B cell (primary cell): ENCODE results near the gene ANKRD2. TPM values are rescaled to one million over a fixed set of nuclear protein-coding genes. Genes with fewer than 3 reads are reported as not detected.

Experiments used
- ATAC-seq: fragments of 200-7000 bp; cut with Tn5 transposase; one replicate; pipeline ENCODE4 v1.10.0; 2021; ENCODE audit warnings: low read depth, mild to moderate bottlenecking, moderate number of reproducible peaks, moderate library complexity
- CTCF ChIA-PET: fragments of 350-600 bp; sonication (Branson Sonifier 250); formaldehyde crosslinking; loops from one replicate; lab custom pipeline; 2021; ENCODE audit warnings: antibody characterized with exemption, inconsistent platforms; lab: Charles Lee
- POLR2A ChIA-PET: fragments of 350-600 bp; sonication (Branson Sonifier 250); formaldehyde crosslinking; loops from one replicate; lab custom pipeline; 2021; ENCODE audit warnings: antibody characterized with exemption; lab: Charles Lee
- DNase-seq: peaks from one replicate; pipeline ENCODE4 v3.0.0; 2013
- H2AFZ ChIP-seq: 2 replicates; pipeline ENCODE4 v1.6.1; 2012; ENCODE audit warnings: mild to moderate bottlenecking, low read depth, low read length; ENCODE audit not compliant: insufficient read depth, poor library complexity, severe bottlenecking
- H3K27ac ChIP-seq, 2 donors: 1 replicate in 1 of 2; 2 replicates in 1 of 2; pipeline ENCODE4 v1.5.1; 2012 to 2013; ENCODE audit warnings: low read length in 2 of 2, mild to moderate bottlenecking in 2 of 2, moderate library complexity in 1 of 2
- H3K27me3 ChIP-seq, 4 experiments: fragments of 200-600 bp in 1 of 4; sonication (generic) in 1 of 4; replicated peaks in 1 of 4; 1 replicate in 2 of 4; 2 replicates in 2 of 4; pipeline versions ENCODE4 v1.6.1 to v1.7.0; 2013 to 2016; ENCODE audit warnings: low read length in 3 of 4, mild to moderate bottlenecking in 2 of 4, mixed read lengths in 1 of 4, moderate library complexity in 1 of 4; ENCODE audit not compliant: insufficient read depth in 4 of 4, control insufficient read depth in 3 of 4; ENCODE audit errors: control extremely low read depth in 1 of 4
- H3K36me3 ChIP-seq, 2 experiments: replicated peaks in 1 of 2; 1 replicate in 1 of 2; 2 replicates in 1 of 2; pipeline versions ENCODE4 v1.6.1 to v1.7.1; 2013; ENCODE audit warnings: low read length in 1 of 2; ENCODE audit not compliant: insufficient read depth in 2 of 2, control insufficient read depth in 1 of 2; ENCODE audit errors: control extremely low read depth in 1 of 2, extremely low read depth in 1 of 2
- H3K4me1 ChIP-seq, 2 donors: fragments of 200-600 bp in 1 of 2; sonication (generic) in 1 of 2; 1 replicate in 1 of 2; 2 replicates in 1 of 2; pipeline versions ENCODE4 v1.5.1 to v1.6.1; 2013 to 2017; ENCODE audit warnings: low read length in 2 of 2; ENCODE audit not compliant: control insufficient read depth in 2 of 2, insufficient read depth in 2 of 2
- H3K4me2 ChIP-seq: replicated peaks from 2 replicates; pipeline ENCODE3; 2012; ENCODE audit warnings: mild to moderate bottlenecking, low read depth, low read length; ENCODE audit not compliant: poor library complexity, severe bottlenecking
- H3K4me3 ChIP-seq, 5 experiments: fragments of 200-600 bp in 1 of 5; sonication (generic) in 1 of 5; 1 replicate in 3 of 5; 2 replicates in 2 of 5; pipeline versions ENCODE4 v1.5.1 to v1.7.0; 2011 to 2016; ENCODE audit warnings: low read length in 4 of 5, mild to moderate bottlenecking in 4 of 5, low read depth in 2 of 5, control low read depth in 1 of 5, moderate library complexity in 1 of 5; ENCODE audit not compliant: insufficient read depth in 1 of 5; ENCODE audit errors: control extremely low read depth in 1 of 5, extremely low read depth in 1 of 5
- H3K79me2 ChIP-seq: fragments of 200-600 bp; sonication (generic); one replicate; pipeline ENCODE4 v1.6.0; 2016; ENCODE audit warnings: low read length; ENCODE audit not compliant: control insufficient read depth, insufficient read depth
- H3K9ac ChIP-seq: fragments of 200-600 bp; sonication (generic); 2 replicates; pipeline ENCODE4 v1.6.1; 2017; ENCODE audit warnings: mild to moderate bottlenecking, low read length, moderate library complexity
- H3K9me3 ChIP-seq, 3 donors: one replicate each; pipeline versions ENCODE4 v1.6.1 to v1.7.1; 2013; ENCODE audit warnings: low read length in 2 of 3; ENCODE audit not compliant: control insufficient read depth in 2 of 3, insufficient read depth in 1 of 3; ENCODE audit errors: control extremely low read depth in 1 of 3
- H4K20me1 ChIP-seq: 2 replicates; pipeline ENCODE4 v1.6.0; 2012; ENCODE audit warnings: mild to moderate bottlenecking, low read length; ENCODE audit not compliant: insufficient read depth, control insufficient read depth, poor library complexity, severe bottlenecking
- H3K27ac Mint-ChIP-seq: one replicate; pipeline ENCODE4 v1.8.0; 2021; ENCODE audit warnings: mixed read lengths
- H3K27me3 Mint-ChIP-seq: one replicate; pipeline ENCODE4 v1.8.0; 2021; ENCODE audit warnings: mixed read lengths
- H3K4me1 Mint-ChIP-seq: one replicate; pipeline ENCODE4 v1.8.0; 2021; ENCODE audit warnings: mixed read lengths
- H3K4me3 Mint-ChIP-seq: one replicate; pipeline ENCODE4 v1.8.0; 2021; ENCODE audit warnings: mixed read lengths
- H3K9me3 Mint-ChIP-seq: one replicate; pipeline ENCODE4 v1.8.0; 2022; ENCODE audit warnings: mixed read lengths; ENCODE audit not compliant: insufficient read depth
- EZH2 ChIP-seq: IDR thresholded peaks from 2 replicates; pipeline ENCODE4 v1.6.1; 2012; ENCODE audit warnings: borderline replicate concordance, low read depth, mild to moderate bottlenecking, moderate library complexity, low read length; ENCODE audit not compliant: insufficient read depth, poor library complexity, severe bottlenecking
- WGBS: methylation state at CpG from one replicate; pipeline ENCODE4 v1.1.5; 2013; ENCODE audit warnings: missing lambda C conversion rate; ENCODE audit not compliant: insufficient coverage; 5-methylcytosine and 5-hydroxymethylcytosine counted together
- intact Hi-C: fragments of 100-400 bp; cut with micrococcal nuclease; formaldehyde crosslinking; loops from one replicate; pipeline ENCODE4 v1.10.0; 2022
- polyA plus RNA-seq: library from polyadenylated mRNA; depleted of rRNA; stranded (reverse); fragments of >200 nt; gene quantifications from 2 replicates; pipeline ENCODE4 v1.2.3, GENCODE V29; 2012
- total RNA-seq, 2 donors: library from RNA; stranded (reverse); fragments of 120-200 nt in 1 of 2; gene quantifications; 1 replicate in 1 of 2; 2 replicates in 1 of 2; pipeline versions ENCODE4 v1.2.3 to v1.2.4, GENCODE V29; 2013 to 2022
- TF ChIP-seq, protein P1 (sequence below): fragments of 200-600 bp; IDR thresholded peaks from one replicate; pipeline ENCODE4 v1.8.0; 2022; ENCODE audit warnings: antibody characterized with exemption, mild to moderate bottlenecking

Gene ANKRD2
- total and polyA plus RNA-seq, 2 donors (not counting 1 experiment from before 2014, with no cell fraction given): not detected

DNA sequence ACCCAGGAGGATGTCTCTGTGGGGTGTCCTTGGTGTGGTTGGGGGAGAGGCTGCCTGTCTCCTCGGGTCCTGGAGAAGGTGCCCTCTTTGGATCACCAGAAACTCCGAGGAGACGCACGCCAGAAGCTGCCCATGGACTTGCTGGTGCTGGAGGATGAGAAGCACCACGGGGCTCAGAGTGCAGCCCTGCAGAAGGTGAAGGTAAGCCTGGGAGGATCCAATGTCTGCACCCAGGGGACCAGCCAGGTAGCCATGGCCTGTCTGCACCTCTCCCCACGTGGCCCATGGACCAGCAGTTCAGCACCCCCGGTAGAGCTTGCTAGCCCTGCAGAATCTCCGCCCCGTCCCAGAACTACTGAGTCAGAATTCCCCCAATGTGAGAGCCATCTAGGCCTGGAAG, 5.1 kb downstream of the ANKRD2 start:
- Histone ChIP-seq H3K27me3 (no peaks in the 10 kb centered on the region), H3K4me1 (no peaks in the 10 kb centered on the region), H3K27ac (no peak overlapping the region), H2AFZ (no peak overlapping the region), H3K79me2 (no peaks in the 10 kb centered on the region), H4K20me1 (no peaks in the 10 kb centered on the region), H3K4me3 (no peak overlapping the region), H3K9me3 (no peaks in the 10 kb centered on the region), H3K36me3 (no peaks in the 10 kb centered on the region), H3K9ac (no peak overlapping the region), H3K4me2 (no peak overlapping the region)
- Mint-ChIP-seq H3K27ac (no peak overlapping the region), H3K4me3 (no peak overlapping the region), H3K27me3 (no peaks in the 10 kb centered on the region), H3K4me1 (no peaks in the 10 kb centered on the region), H3K9me3 (no peaks in the 10 kb centered on the region)
- DNase-seq (no peak), ATAC-seq (no peak)
- intact Hi-C loops: no loop called here
- ChIA-PET POLR2A (no interaction called here), CTCF (no interaction called here)
- 71% methylated on average over 9 of the region's 9 CpGs for WGBS
- TF ChIP-seq EZH2: no peak

DNA sequence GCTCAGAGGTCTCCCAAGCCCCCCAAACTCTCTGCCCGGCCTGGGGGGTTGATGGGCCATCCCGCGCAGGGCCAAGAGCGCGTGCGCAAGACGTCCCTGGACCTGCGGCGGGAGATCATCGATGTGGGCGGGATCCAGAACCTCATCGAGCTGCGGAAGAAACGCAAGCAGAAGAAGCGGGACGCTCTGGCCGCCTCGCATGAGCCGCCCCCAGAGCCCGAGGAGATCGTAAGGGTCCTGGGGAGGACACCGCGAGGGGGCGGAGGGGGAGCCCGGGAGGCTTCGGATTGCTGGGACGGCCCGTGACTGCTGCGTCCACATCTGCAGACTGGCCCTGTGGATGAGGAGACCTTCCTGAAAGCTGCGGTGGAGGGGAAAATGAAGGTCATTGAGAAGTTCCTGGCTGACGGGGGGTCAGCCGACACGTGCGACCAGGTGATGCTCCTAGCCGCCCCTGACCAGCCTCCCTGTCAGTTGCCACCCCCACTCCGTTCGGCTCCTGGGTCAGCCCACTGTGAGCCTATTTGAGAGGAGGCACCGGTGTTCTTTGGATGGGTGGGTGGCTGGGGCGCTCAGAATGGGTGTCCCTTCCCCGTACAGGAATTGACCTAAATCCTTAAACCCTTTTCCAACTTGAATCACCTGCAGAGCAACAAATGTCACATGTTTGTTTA, 5.7 kb downstream of the ANKRD2 start:
- Histone ChIP-seq H3K79me2 (no peaks in the 10 kb centered on the region), H4K20me1 (no peaks in the 10 kb centered on the region), H3K4me1 (no peaks in the 10 kb centered on the region), H3K27me3 (no peaks in the 10 kb centered on the region), H2AFZ (no peak overlapping the region), H3K4me3 (no peak overlapping the region), H3K9me3 (no peaks in the 10 kb centered on the region), H3K36me3 (no peaks in the 10 kb centered on the region), H3K27ac (no peak overlapping the region), H3K9ac (no peak overlapping the region), H3K4me2 (no peak overlapping the region)
- intact Hi-C loops: no loop called here
- Mint-ChIP-seq H3K4me1 (no peaks in the 10 kb centered on the region), H3K9me3 (no peaks in the 10 kb centered on the region), H3K27ac (no peak overlapping the region), H3K4me3 (no peak overlapping the region), H3K27me3 (no peaks in the 10 kb centered on the region)
- DNase-seq (no peak), ATAC-seq (no peak)
- TF ChIP-seq, protein P1, sequence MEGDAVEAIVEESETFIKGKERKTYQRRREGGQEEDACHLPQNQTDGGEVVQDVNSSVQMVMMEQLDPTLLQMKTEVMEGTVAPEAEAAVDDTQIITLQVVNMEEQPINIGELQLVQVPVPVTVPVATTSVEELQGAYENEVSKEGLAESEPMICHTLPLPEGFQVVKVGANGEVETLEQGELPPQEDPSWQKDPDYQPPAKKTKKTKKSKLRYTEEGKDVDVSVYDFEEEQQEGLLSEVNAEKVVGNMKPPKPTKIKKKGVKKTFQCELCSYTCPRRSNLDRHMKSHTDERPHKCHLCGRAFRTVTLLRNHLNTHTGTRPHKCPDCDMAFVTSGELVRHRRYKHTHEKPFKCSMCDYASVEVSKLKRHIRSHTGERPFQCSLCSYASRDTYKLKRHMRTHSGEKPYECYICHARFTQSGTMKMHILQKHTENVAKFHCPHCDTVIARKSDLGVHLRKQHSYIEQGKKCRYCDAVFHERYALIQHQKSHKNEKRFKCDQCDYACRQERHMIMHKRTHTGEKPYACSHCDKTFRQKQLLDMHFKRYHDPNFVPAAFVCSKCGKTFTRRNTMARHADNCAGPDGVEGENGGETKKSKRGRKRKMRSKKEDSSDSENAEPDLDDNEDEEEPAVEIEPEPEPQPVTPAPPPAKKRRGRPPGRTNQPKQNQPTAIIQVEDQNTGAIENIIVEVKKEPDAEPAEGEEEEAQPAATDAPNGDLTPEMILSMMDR: no peak
- no peak for TF ChIP-seq EZH2
- CTCF ChIA-PET: no interaction called here
- POLR2A ChIA-PET: no interaction called here
- 66% methylated on average over 34 of the region's 40 CpGs for WGBS
